Motor neuron (in vitro differentiated cells): ENCODE results near the gene PDE9A. TPM values are rescaled to one million over a fixed set of nuclear protein-coding genes. Genes with fewer than 3 reads are reported as not detected.

Source experiments
- ATAC-seq, 8 experiments: fragments of 200-7000 bp; cut with Tn5 transposase; replicated peaks in 6 of 8; 2 replicates each; pipeline ENCODE4 v1.8.0; 2021; ENCODE audit warnings: mild to moderate bottlenecking in 8 of 8, moderate library complexity in 8 of 8
- H3K27ac ChIP-seq, 2 donors: fragments of 250-450 bp; sonication (Bioruptor Pico); 2 replicates each; pipeline ENCODE4 v1.9.0; 2021; ENCODE audit warnings: antibody characterized with exemption in 2 of 2, mild to moderate bottlenecking in 2 of 2, moderate library complexity in 1 of 2
- H3K4me1 ChIP-seq, 2 donors: fragments of 250-450 bp; sonication (Bioruptor Pico); replicated peaks in 1 of 2; 2 replicates each; pipeline ENCODE4 v1.6.1; 2021; ENCODE audit warnings: antibody characterized with exemption in 2 of 2, mild to moderate bottlenecking in 2 of 2, moderate library complexity in 1 of 2
- H3K4me3 ChIP-seq, 5 donors: fragments of 250-450 bp; sonication (Bioruptor Pico); 2 replicates each; pipeline ENCODE4 v1.9.0; 2021; ENCODE audit warnings: antibody characterized with exemption in 5 of 5, mild to moderate bottlenecking in 5 of 5, moderate library complexity in 4 of 5
- WGBS, 10 experiments: fragments of 450-650 bp; shearing (Covaris generic); methylation state at CpG; one replicate each; pipeline ENCODE4 v1.0.0; 2022; 5-methylcytosine and 5-hydroxymethylcytosine counted together
- in situ Hi-C, 9 experiments: fragments of 400-800 bp; cut with MboI; loops; one replicate each; pipeline ENCODE4 v1.15.0; 2021; ENCODE audit warnings: low sequenced_read_pairs in 9 of 9, low pct_unique_long_range_greater_than_20kb in 2 of 9; ENCODE audit not compliant: unreplicated experiment in 9 of 9
- total RNA-seq, 8 experiments: library from RNA; unstranded; fragments of 300-600 nt; gene quantifications; 2 replicates each; pipeline versions ENCODE4 v1.2.3 to v1.2.4, GENCODE V29; 2022

Gene PDE9A
- total RNA-seq, 8 experiments from 2014 or later, result 0.31 to 21.2 (median 15.6) TPM; not detected in 2

- H3K27ac ChIP-seq, result no peak overlapping the region
- 0 to 92% (median 54%) methylated on average over 2 to 5 of the region's 9 CpGs; no CpG with 5 or more reads in 3 of the 10 experiments for WGBS, 10 experiments
- ATAC-seq, result no peak
- peaks cover 26 to 39% of the 10 kb centered on the region in 2 donors for H3K4me1 ChIP-seq
- in situ Hi-C loops, result no loop called here
- H3K4me3 ChIP-seq, result no peak overlapping the region
Observed at GRCh38 chr21:42656872-42657271, 3.5 kb downstream of the PDE9A start.

GRCh38 chr21:42657676-42658319, 4.4 kb downstream of the PDE9A start:
- no peak overlapping the region for H3K27ac ChIP-seq
- H3K4me1 ChIP-seq, result peaks cover 20 to 32% of the 10 kb centered on the region in 2 donors
- no peak overlapping the region for H3K4me3 ChIP-seq
- 65 to 100% (median 94%) methylated on average over 1 to 9 of the region's 28 CpGs; no CpG with 5 or more reads in 4 of the 10 experiments for WGBS, 10 experiments
- in situ Hi-C loops, result no loop called here
- ATAC-seq, result no peak

- WGBS, 10 experiments, result 14 to 100% (median 91%) methylated on average over 1 to 8 of the region's 16 CpGs; no CpG with 5 or more reads in 2 of the 10 experiments
- peaks cover 16 to 28% of the 10 kb centered on the region in 2 donors for H3K4me1 ChIP-seq
- H3K27ac ChIP-seq, result no peak overlapping the region
- no peak for ATAC-seq
- in situ Hi-C loops, result no loop called here
- no peak overlapping the region for H3K4me3 ChIP-seq
Observed at GRCh38 chr21:42658320-42659105, 5.1 kb downstream of the PDE9A start.

GRCh38 chr21:42659416-42660117, 6.1 kb downstream of the PDE9A start:
- ATAC-seq, result peak in 5 of 8 experiments; percentile 26 to 54 (median 53)
- WGBS, 10 experiments, result 0 to 84% (median 52%) methylated on average over 1 to 13 of the region's 21 CpGs; no CpG with 5 or more reads in 3 of the 10 experiments
- in situ Hi-C loops, result no loop called here
- Histone ChIP-seq H3K4me1 (peaks cover 16 to 28% of the 10 kb centered on the region in 2 donors), H3K4me3 (no peak overlapping the region), H3K27ac (no peak overlapping the region)

DNA sequence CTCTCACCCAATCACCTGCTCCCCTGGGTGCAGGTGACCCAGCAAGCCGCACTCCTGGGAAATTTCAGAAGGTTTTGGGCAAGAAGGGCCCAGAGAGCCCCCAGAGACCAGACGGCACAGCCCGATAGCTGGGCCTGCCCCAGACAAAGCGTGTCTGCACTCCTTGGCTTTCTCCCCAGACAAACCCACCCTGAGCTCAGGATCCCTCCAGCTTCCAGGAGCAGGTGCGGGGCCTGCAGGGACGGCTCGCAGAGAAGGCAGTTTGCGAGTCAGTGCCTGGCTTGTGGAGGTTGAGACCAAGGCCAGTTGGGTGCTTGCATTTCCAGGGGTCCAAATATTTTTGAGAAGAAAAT, 6.7 kb downstream of the PDE9A start:
- H3K4me3 ChIP-seq, result no peak overlapping the region
- WGBS, 10 experiments, result 56 to 93% (median 80%) methylated on average over 1 to 4 of the region's 8 CpGs; no CpG with 5 or more reads in 6 of the 10 experiments
- no peak for ATAC-seq
- in situ Hi-C loops, result no loop called here
- peaks cover 14 to 23% of the 10 kb centered on the region in 2 donors for H3K4me1 ChIP-seq
- H3K27ac ChIP-seq, result no peak overlapping the region

DNA sequence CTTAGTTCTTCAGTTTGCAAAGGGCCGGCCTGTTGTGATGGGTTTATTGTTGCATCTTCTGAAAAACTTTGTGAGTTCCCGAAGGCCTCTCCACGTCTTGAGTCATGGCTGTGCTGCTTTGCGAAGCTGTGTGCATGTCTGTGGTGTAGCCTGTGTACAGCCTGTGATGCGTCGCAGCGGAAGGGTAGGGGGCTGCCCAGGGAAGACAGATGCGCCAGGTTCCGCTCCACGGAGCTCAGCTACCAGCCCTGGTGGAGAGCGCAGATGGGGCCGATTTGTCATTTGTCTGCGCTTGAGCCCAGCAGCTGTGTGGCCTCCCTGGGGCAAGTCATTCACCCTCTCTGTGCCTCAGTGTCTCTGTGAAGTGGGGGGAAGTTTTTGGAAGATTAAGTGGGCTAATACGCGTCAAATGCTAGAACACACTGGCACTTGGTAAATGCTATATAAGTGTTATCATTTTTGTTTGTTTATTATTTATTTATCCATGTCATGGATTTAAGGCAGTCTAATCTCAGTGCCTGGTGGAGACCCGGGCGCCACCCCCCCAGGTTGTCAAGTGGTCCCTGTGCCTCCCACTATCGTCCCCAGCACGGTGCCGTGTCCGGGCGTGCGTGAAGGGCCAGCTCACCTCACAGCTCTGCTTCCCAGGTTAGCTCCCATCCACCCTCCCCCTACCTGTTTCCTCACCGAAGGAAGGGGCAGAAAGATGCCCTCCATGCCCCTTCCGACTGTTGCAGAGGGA, 8.4 kb downstream of the PDE9A start:
- no peak overlapping the region for H3K27ac ChIP-seq
- in situ Hi-C loops, result no loop called here
- no peak overlapping the region for H3K4me3 ChIP-seq
- H3K4me1 ChIP-seq, result peaks cover 11 to 20% of the 10 kb centered on the region in 2 donors
- 30 to 97% (median 82%) methylated on average over 1 to 11 of the region's 25 CpGs; no CpG with 5 or more reads in 3 of the 10 experiments for WGBS, 10 experiments
- ATAC-seq, result peak in 5 of 8 experiments; percentile 25 to 74 (median 58)

- H3K4me3 ChIP-seq, result no peak overlapping the region
- H3K4me1 ChIP-seq, result peaks cover 19 to 27% of the 10 kb centered on the region in 2 donors
- no peak for ATAC-seq
- in situ Hi-C loops, result no loop called here
- WGBS, 10 experiments, result 58 to 100% (median 88%) methylated on average over 1 to 17 of the region's 20 CpGs; no CpG with 5 or more reads in 2 of the 10 experiments
- H3K27ac ChIP-seq, result no peak overlapping the region
Observed at GRCh38 chr21:42662430-42663199, 9.2 kb downstream of the PDE9A start.

DNA sequence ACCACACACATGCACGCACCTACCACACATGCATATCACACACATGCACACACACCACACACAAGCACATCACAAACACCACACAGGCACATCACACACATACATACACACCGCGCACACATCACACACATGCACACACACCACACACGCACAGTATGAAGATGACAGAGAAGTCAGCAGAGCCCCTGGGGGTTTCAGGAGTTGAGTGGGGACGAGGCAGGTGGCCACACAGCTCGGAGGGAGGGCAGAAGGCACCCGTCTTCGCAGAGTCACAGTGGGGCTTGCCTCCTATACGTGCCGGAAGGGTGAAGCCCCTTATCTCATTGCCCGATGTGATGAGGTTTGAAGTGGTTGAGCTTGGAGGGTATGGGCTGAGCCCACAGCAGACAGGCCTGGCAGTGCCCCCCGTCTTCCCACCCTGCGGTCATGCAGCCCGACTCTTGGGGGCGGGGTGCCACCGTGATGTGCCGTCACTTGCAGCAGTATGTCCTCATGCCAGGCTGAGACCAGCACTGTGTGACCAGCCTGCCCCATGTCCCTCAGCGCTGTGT, 9.9 kb downstream of the PDE9A start:
- in situ Hi-C loops, result no loop called here
- no peak overlapping the region for H3K4me3 ChIP-seq
- WGBS, 10 experiments, result 20 to 100% (median 100%) methylated on average over 1 to 8 of the region's 18 CpGs; no CpG with 5 or more reads in 5 of the 10 experiments
- no peak for ATAC-seq
- peaks cover 24 to 34% of the 10 kb centered on the region in 2 donors for H3K4me1 ChIP-seq
- no peak overlapping the region for H3K27ac ChIP-seq

- no peak for ATAC-seq
Observed at GRCh38 chr21:42663860-42664535, 10.6 kb downstream of the PDE9A start.

DNA sequence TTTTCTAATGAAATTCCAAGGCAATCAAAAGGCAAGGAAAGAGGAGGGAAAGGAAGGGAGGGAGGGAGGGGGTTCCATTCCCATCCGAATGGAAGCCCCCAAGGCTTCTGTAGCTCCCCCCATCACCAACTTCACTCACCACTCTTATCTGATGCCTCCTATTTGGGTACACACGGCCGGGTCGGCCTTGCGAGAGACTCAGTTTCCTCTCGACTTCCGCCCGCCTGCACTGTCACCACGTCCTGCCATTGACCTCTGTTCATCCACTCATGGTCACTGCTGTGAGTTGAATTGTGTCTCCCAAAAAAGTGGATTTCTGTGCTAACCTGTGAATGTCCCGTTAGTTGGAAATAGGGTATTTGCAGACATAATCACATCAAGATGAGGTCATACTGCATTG, 11.2 kb downstream of the PDE9A start:
- H3K27ac ChIP-seq, result no peak overlapping the region
- WGBS, 10 experiments, result 83 to 100% (median 100%) methylated on average over 1 to 5 of the region's 10 CpGs; no CpG with 5 or more reads in 5 of the 10 experiments
- peaks cover 37 to 42% of the 10 kb centered on the region in 2 donors for H3K4me1 ChIP-seq
- in situ Hi-C loops, result no loop called here
- no peak for ATAC-seq
- H3K4me3 ChIP-seq, result no peak overlapping the region

More at GRCh38 chr21:42663860-42664535, 10.6 kb downstream of the PDE9A start:
- no peak overlapping the region for H3K27ac ChIP-seq
- H3K4me3 ChIP-seq, result no peak overlapping the region
- H3K4me1 ChIP-seq, result peaks cover 31 to 41% of the 10 kb centered on the region in 2 donors
- in situ Hi-C loops, result no loop called here
- WGBS, 10 experiments, result 20 to 95% (median 91%) methylated on average over 1 to 7 of the region's 15 CpGs; no CpG with 5 or more reads in 4 of the 10 experiments

DNA sequence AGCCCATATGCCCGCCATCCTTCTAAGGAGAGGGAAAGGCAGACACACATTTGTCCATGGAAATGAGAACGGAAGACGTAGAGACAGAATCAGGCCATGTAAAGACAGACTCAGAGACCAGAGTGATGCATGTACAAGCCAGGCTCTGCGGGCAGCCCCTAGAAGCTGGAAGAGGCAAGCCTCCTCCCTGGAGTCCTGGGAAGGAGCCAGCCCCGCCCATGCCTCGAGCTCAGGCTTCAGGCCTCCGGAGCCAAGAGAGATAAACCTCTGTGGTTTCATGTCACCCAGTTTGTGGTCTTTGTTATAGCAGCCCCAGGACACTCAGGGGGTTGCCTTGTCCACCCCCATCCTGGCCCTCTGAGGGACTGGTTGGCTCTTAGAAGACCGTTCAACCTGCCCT, 11.6 kb downstream of the PDE9A start:
- H3K4me3 ChIP-seq, result no peak overlapping the region
- H3K27ac ChIP-seq, result no peak overlapping the region
- in situ Hi-C loops, result no loop called here
- ATAC-seq, result peak in 1 of 8 experiments; percentile 84
- H3K4me1 ChIP-seq, result peaks cover 38 to 40% of the 10 kb centered on the region in 2 donors
- WGBS, 10 experiments, result 20 to 100% (median 74%) methylated on average over 1 to 4 of the region's 8 CpGs; no CpG with 5 or more reads in 3 of the 10 experiments
